ENCODE data around the gene TUSC1. TPM values are rescaled to one million over a fixed set of nuclear protein-coding genes. Genes with fewer than 3 reads are reported as not detected.
A peak's percentile ranks its signal among the peaks of the same experiment; 100 is the strongest.
"Not testable (repeated sequence)": the region's sequence is repeated elsewhere in the genome, so short reads cannot be mapped to it uniquely, and the experiment has no call there.

TUSC1 gene
- total RNA-seq, 4 donors from 2014 or later, result 7.8 to 18.3 (median 13.2) TPM

DNA sequence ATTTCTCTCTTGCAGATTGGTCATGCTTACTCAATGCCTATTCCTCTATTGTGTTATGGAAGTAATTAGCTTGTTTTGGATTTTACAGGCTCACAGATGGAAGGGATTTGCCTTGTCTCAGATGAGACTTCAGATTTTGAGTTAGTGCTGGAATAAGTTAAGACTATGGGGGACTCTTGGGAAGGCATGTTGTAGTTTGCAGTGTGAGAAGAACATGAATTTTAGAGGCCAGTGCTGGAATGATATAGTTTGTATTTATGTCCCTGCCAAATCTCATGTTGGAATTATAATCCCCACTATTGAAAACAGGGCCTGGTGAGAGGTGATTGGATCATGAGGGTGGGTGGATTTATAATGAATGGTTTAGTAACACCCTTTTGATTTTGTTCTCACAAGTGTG is 6.1 kb upstream of the TUSC1 start:
- intact Hi-C loops (cut with DNase I), result no loop called here
- H3K4me1 ChIP-seq, result peaks cover 0 to 13% (median 2%) of the 10 kb centered on the region in 3 donors
- DNase-seq, result no peak
- H3K27me3 ChIP-seq, result no peaks in the 10 kb centered on the region
- H3K4me3 ChIP-seq, result no peak overlapping the region
- no peaks in the 10 kb centered on the region for H3K36me3 ChIP-seq
- no peak overlapping the region for H3K27ac ChIP-seq
- TF ChIP-seq, protein P1, sequence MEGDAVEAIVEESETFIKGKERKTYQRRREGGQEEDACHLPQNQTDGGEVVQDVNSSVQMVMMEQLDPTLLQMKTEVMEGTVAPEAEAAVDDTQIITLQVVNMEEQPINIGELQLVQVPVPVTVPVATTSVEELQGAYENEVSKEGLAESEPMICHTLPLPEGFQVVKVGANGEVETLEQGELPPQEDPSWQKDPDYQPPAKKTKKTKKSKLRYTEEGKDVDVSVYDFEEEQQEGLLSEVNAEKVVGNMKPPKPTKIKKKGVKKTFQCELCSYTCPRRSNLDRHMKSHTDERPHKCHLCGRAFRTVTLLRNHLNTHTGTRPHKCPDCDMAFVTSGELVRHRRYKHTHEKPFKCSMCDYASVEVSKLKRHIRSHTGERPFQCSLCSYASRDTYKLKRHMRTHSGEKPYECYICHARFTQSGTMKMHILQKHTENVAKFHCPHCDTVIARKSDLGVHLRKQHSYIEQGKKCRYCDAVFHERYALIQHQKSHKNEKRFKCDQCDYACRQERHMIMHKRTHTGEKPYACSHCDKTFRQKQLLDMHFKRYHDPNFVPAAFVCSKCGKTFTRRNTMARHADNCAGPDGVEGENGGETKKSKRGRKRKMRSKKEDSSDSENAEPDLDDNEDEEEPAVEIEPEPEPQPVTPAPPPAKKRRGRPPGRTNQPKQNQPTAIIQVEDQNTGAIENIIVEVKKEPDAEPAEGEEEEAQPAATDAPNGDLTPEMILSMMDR (IDR thresholded peaks at IDR 0.05), result no peak
- TF ChIP-seq POLR2A (IDR thresholded peaks at IDR 0.05), result no peak
- H3K9me3 ChIP-seq, result peaks cover 0 to 5% (median 0%) of the 10 kb centered on the region in 3 donors

DNA sequence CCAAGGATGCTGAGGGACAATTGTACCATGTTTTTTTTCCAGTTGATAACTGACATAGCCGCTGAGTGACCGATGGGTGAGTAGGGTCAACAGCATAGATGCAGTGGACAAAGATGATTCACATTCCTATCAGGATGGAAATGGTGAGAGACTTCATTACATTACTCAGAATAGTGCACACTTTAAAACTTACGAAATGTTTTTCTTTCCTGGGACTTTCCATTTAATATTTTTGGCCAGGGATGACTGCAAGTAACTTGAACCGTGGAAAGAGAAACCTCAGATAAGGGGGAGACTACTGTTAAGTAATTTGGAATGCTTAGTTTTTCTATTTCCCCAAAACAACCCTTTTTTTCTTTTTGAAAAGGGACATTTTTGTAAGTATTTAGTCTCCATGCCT is 3.0 kb upstream of the TUSC1 start:
- Histone ChIP-seq H3K27me3 (no peaks in the 10 kb centered on the region), H3K4me1 (peaks cover 0 to 32% (median 6%) of the 10 kb centered on the region in 3 donors), H3K9me3 (peaks cover 0 to 5% (median 0%) of the 10 kb centered on the region in 3 donors), H3K27ac (no peak overlapping the region), H3K36me3 (no peaks in the 10 kb centered on the region), H3K4me3 (no peak overlapping the region)
- intact Hi-C loops (cut with DNase I), result no loop called here
- TF ChIP-seq, protein P1 (IDR thresholded peaks at IDR 0.05), result no peak
- TF ChIP-seq POLR2A (IDR thresholded peaks at IDR 0.05), result no peak
- DNase-seq, result no peak
- WGBS, 2 donors, result 35 to 49% methylated on average over 4 of the region's 4 CpGs

DNA sequence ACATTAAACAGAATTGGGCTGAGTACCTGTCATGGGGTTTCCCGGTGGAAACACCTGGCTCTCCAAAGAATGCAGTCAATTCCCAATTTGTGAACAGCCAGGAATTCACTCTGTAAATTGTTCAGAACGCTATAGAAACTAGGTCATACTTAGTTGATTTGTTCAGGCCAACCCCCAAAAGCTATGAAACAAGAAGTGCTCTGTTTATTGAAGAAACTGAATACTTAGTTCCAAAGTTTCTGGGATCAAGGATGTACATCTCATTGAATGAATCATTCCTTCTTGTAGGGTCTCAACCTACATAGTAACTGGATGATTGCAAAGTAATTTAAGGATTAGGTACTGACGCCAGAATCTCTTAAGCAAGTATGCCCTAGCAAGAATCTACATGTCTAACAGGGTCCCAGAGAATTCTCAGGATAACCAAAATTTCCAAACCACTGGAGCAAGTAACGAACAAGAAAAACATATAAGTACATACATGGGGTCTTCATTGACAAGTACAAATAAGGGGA is 659 bp upstream of the TUSC1 start:
- H3K4me3 ChIP-seq, result peak overlapping the region; percentile 80 to 92 (median 90)

DNA sequence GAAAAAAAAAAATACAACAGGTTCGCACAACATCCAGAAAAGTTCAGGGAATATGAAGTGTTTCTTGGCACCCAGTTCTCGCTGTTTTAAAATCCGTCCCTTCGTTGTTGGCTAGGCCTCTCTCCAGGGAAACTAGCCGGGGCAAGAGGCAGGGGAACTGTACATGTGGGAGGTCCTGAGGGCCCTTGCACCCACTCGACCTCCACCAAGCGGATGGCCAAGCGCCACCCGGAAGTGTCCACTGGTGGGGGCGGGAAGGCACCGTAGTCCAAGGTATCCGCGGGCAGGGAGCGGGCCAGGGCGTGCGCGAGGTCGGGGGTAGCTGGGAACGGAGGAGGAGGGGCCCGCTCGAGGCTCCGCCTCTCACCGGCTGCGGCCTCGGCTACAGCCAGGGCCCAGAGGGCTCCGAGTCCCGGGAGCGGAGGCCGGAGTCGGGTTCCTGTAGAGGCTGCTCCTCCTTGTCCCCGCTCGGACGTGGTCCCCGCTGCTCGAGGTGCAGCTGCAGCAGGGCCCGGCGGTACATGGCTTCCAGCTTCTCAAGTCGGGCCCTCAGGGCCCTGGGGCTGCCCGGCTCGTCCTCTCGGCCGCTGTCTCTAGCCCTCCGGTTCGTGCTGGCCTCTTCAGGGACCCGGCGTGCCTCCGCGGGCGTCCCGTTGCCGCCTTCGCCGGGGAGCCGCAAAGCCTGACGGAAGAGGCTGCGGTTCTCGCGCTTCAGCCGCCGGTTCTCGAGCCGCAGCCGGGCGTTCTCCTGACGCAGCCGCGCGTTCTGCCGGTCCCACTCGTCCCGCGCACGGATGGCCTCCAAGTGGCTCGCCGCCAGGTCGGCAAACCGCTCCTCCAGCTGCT is 720 bp downstream of the TUSC1 start:
- intact Hi-C loops (cut with DNase I), result no loop called here
- WGBS, 2 donors, result 1% methylated on average over 5 to 17 of the region's 77 CpGs
- peaks cover 0 to 38% (median 6%) of the 10 kb centered on the region in 3 donors for H3K4me1 ChIP-seq
- no peak for DNase-seq
- no peaks in the 10 kb centered on the region for H3K27me3 ChIP-seq
- no peaks in the 10 kb centered on the region for H3K36me3 ChIP-seq
- H3K27ac ChIP-seq, result peak overlapping the region; percentile 97 to 99 (median 98)
- peak overlapping the region; percentile 80 to 92 (median 90) for H3K4me3 ChIP-seq
- no peaks in the 10 kb centered on the region for H3K9me3 ChIP-seq
- TF ChIP-seq POLR2A (IDR thresholded peaks at IDR 0.05), result peak in 2 of 4 donors; percentile 41 to 80
- TF ChIP-seq, protein P1 (IDR thresholded peaks at IDR 0.05), result peak in 1 of 6 experiments; percentile 7

More for the DNA sequence above, 659 bp upstream of the TUSC1 start:
- intact Hi-C loops (cut with DNase I), result no loop called here
- DNase-seq, result no peak
- H3K9me3 ChIP-seq, result peaks cover 0 to 5% (median 0%) of the 10 kb centered on the region in 3 donors
- H3K27me3 ChIP-seq, result no peaks in the 10 kb centered on the region
- H3K4me1 ChIP-seq, result peaks cover 0 to 38% (median 6%) of the 10 kb centered on the region in 3 donors
- peak overlapping the region; percentile 97 to 99 (median 98) for H3K27ac ChIP-seq
- WGBS, 2 donors, result 28 to 31% methylated on average over 4 of the region's 4 CpGs
- H3K36me3 ChIP-seq, result no peaks in the 10 kb centered on the region
- TF ChIP-seq, protein P1 (IDR thresholded peaks at IDR 0.05), result no peak
- TF ChIP-seq POLR2A (IDR thresholded peaks at IDR 0.05), result no peak

DNA sequence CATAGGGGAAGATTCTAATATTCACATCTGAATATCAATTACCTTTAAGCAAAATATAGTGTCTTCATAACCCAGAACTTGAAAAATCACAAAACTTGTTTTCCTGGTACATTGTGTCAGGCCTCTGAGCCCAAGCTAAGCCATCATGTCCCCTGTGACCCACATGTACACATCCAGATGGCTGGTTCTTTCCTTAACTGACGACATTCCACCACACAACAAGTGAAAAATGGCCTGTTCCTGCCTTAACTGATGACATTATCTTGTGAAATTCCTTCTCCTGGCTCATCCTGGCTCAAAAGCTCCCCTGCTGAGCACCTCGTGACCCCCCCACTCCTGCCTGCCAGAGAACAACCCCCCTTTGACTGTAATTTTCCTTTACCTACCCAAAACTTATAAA is 2.4 kb downstream of the TUSC1 start:
- H3K27me3 ChIP-seq; intact Hi-C loops (cut with DNase I); H3K36me3 ChIP-seq; DNase-seq; H3K4me3 ChIP-seq; H3K27ac ChIP-seq; H3K9me3 ChIP-seq: not testable (repeated sequence)
- WGBS, 2 donors, result 61 to 71% methylated on average over 1 to 2 of the region's 2 CpGs
- peaks cover 0 to 29% (median 4%) of the 10 kb centered on the region in 3 donors for H3K4me1 ChIP-seq

All from esophagus squamous epithelium (tissue), 5 donors.